AG10803 (cell line): ENCODE data around the gene NGFR.

Source experiments
- DNase-seq: peaks from one replicate; pipeline ENCODE4 v3.0.0; 2010; ENCODE audit warnings: low read depth
- H3K4me3 ChIP-seq: 2 replicates; pipeline ENCODE4 v1.5.1; 2011; ENCODE audit warnings: mild to moderate bottlenecking, low read length, control low read depth
- TF ChIP-seq, protein P1 (sequence below): conservative IDR thresholded peaks from 2 replicates; pipeline ENCODE4 v1.5.1; 2011; ENCODE audit warnings: mild to moderate bottlenecking, low read length, control low read depth, inconsistent platforms

NGFR gene

DNA sequence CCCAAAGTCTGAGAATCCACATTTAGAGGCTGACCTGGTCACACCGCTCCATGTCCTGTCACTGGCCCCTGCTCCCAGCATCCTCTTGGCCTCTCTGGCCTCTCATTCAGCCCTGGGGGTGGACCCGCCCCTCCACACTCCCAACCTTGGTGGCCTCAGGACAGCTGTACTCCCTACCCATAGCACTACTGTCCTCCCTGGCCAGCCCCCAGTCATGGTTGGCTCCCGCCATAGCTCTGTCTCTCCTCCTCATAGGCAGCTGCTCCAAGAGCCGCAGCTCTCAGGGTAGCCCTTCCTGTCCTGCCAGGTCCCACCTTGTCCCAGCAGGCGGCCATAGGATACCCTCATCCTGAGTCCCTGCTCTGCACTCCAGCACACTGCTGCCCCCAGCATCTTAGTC, 42.4 kb upstream of the NGFR start:
- TF ChIP-seq, protein P1, sequence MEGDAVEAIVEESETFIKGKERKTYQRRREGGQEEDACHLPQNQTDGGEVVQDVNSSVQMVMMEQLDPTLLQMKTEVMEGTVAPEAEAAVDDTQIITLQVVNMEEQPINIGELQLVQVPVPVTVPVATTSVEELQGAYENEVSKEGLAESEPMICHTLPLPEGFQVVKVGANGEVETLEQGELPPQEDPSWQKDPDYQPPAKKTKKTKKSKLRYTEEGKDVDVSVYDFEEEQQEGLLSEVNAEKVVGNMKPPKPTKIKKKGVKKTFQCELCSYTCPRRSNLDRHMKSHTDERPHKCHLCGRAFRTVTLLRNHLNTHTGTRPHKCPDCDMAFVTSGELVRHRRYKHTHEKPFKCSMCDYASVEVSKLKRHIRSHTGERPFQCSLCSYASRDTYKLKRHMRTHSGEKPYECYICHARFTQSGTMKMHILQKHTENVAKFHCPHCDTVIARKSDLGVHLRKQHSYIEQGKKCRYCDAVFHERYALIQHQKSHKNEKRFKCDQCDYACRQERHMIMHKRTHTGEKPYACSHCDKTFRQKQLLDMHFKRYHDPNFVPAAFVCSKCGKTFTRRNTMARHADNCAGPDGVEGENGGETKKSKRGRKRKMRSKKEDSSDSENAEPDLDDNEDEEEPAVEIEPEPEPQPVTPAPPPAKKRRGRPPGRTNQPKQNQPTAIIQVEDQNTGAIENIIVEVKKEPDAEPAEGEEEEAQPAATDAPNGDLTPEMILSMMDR = no peak
- DNase-seq = no peak
- no peak overlapping the region for H3K4me3 ChIP-seq

DNA sequence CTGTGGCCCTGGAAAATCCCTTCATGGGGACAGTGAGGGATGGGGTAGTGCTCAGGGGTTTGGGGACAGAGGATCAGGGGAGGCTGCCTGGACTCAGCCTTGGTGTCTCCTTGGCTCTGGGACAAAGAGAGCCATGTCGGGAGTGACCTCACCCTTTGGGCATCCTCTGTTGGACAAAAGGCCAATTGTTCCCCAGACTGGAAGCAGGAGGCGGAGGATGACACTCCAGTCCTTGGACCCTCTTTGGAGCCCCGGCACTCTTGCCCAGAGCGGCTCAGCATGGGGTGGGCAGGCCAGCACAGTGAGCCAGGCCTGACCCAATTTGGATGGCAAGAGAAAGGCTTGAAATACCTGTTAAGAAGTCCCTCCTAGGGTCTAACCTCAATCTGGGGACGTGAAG, 41.0 kb upstream of the NGFR start:
- TF ChIP-seq, protein P1 = no peak
- H3K4me3 ChIP-seq = no peak overlapping the region
- peak; percentile 47 for DNase-seq

DNA sequence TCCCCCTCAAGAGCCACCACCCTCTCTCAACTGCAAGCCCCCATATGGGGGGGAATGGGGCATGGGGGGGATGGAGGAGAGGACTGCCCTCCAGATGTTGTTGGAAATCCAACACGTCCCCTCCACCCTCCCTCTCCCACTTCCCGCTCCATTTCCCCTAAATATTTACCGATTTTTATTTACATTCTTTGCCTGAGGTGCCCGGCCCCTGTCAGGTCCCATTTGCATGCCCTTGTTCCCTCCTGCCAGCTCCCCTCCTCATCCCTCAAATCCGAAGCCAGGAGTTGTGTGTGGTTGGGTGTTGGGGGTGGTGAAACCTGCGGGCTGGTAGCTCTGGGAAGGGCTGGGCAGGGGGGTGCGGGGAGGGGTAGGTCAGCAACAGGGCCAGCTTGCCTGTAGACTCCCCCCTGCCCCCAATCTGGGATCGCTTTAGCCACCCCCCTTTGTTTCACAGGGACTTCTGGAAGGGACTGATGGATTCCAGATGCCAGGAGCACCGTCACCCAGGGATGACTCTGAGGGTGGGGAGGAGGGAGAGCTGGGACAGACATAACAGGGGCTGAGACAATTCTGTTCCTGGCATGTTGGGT, 39.7 kb upstream of the NGFR start:
- TF ChIP-seq, protein P1 = no peak

DNA sequence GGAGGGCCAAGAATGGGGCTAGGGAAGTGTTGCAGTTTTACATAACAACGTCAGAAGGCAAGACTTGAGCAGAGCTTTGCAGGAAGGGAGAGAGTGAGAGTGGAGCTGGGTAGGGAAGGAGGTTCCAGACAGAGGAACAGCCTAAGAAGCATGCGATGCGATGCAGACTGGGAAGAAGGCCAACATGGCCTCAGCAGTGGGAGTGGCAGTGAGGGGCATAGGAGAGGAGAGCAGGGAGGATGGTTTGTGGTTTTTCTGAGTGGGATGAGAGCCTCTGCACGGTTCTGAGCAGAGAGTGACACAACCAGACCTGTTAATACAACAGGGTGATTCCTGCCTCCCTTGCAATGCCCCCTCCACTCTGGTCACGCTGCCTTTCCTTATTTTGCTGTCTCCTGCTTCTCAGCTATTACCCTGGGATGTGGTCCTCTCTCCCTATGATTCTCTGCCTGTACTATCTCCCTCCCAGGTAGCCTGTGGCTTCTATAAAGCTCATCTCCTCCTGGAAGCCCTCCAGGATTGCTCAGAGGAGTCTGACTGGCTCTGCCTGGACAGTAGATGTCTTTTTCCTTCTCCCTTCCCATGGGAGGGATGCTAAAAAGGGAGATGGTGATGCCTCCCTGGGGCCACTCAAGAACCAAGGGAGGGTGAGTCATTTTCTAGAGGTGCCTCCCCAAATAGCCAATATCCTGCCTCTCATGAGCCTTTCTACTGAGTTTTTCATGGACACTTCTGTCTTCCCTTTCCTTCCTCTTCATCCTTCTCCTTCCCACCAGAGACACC, 38.7 kb upstream of the NGFR start:
- DNase-seq = peak; percentile 91
- no peak overlapping the region for H3K4me3 ChIP-seq
- TF ChIP-seq, protein P1 = no peak

More for the DNA sequence above, 39.7 kb upstream of the NGFR start:
- no peak overlapping the region for H3K4me3 ChIP-seq
- DNase-seq = peak; percentile 49

DNA sequence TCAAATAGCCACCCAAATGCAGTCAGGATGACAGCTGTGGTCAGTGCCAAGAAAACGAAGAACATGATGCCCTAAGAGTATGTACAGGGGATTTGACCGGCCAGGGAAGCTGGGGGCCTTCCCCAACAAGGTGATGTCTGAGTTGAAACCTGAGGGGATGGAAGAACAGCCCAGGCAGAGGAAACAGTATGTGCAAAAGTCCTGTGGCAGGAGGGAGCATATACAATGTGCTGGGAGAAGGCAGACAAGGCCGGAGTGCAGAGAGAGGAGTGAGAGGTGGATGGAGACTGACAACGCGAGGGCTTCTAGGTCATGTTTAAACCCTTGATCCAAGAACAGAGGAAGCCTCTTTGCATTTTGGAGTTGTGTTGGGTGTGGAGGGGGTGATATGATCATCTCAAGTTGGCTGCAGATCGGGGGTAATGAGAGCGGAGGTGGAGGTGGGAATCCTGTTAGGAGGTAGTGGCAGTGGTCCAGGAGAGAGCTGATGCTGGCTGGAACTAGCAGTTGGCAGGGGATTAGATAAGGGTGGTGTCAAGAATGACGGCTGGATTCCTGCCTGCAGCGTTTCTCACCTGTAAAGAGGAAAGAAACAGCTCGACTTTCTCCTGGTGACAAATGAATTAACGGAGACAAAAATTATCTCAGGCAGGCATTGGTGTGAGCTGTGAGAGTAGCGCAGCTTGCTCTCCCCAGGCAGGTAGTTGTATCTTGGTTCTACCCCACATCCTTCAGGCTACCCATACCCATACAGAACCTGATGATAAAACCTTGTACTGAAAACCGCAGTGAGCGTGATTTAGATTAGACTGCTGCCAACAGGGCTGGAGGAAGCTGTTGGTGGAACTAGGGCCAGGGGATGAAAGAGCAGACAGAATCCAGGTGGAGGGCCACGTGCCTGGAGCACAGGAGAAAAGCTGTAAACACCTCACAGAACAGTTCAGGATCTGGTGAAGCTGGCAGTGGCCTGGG, 37.2 kb upstream of the NGFR start:
- no peak for DNase-seq
- no peak overlapping the region for H3K4me3 ChIP-seq
- TF ChIP-seq, protein P1 = no peak

DNA sequence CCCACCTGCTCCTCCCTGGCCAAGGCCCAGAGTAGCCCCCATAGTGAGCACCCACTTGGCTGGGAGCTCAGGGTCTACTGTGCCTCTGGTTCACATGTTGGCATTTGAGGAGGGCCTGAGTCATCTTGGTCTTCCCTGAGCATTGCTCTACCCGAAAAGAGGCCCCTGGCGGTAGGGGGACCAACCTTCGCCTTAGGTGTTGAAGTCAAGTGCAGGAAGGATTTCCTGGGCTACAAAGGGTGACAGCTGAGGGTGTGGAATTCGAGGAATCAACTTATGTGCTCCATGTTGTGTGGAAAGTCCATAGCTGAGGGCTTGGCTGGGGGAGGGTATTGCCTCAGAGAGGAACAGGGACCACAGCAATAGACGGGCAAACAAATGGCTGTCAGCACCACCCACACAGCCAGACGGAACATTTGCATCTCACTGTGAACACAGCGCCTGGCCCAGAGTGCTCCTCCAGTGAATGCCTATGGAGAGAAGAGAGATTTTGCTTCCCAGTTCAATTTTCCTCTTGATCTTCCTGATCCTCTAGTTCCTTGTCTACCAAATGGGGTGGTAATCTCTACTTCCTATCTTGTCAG, 35.6 kb upstream of the NGFR start:
- TF ChIP-seq, protein P1 = no peak
- H3K4me3 ChIP-seq = no peak overlapping the region
- no peak for DNase-seq
